Measurements from ENCODE around the gene BBS2.

GRCh38 chr16:56534847-56535383, 15.1 kb upstream of the BBS2 start:
- no peak for TF ChIP-seq CTCF (IDR thresholded peaks at IDR 0.05; ENCODE audit: poor library complexity)
- TF ChIP-seq EZH2 (IDR thresholded peaks at IDR 0.05; ENCODE audit: borderline replicate concordance) = no peak

Measured in hepatocyte (in vitro differentiated cells).